SJSA1 (cell line): ENCODE measurements around the gene ELK1. TPM values are rescaled to one million over a fixed set of nuclear protein-coding genes. Genes with fewer than 3 reads are reported as not detected.

ENCODE experiments used
- DNase-seq, 2 experiments: peaks; one replicate each; pipeline ENCODE4 v3.0.0-alpha.2; 2015 to 2020; ENCODE audit warnings: low spot score in 2 of 2, low read depth in 1 of 2
- H3K27ac ChIP-seq: fragments of 250-450 bp; sonication (Bioruptor Pico); 2 replicates; pipeline ENCODE4 v1.5.1; 2020; ENCODE audit warnings: mild to moderate bottlenecking, moderate library complexity
- H3K27me3 ChIP-seq: fragments of 250-450 bp; sonication (Bioruptor Pico); replicated peaks from 2 replicates; pipeline ENCODE4 v1.5.1; 2020; ENCODE audit warnings: mild to moderate bottlenecking, moderate library complexity
- H3K36me3 ChIP-seq: fragments of 250-450 bp; sonication (Bioruptor Pico); 2 replicates; pipeline ENCODE4 v1.5.1; 2020; ENCODE audit warnings: mild to moderate bottlenecking
- H3K4me1 ChIP-seq: fragments of 250-450 bp; sonication (Bioruptor Pico); replicated peaks from 2 replicates; pipeline ENCODE4 v1.6.1; 2021; ENCODE audit warnings: mild to moderate bottlenecking
- H3K4me3 ChIP-seq: fragments of 250-450 bp; sonication (Bioruptor Pico); 2 replicates; pipeline ENCODE4 v1.5.1; 2020; ENCODE audit warnings: mild to moderate bottlenecking
- H3K9me3 ChIP-seq: fragments of 250-450 bp; sonication (Bioruptor Pico); replicated peaks from 2 replicates; pipeline ENCODE4 v1.5.1; 2020; ENCODE audit warnings: mild to moderate bottlenecking
- total RNA-seq: library from RNA; depleted of rRNA; stranded (reverse); fragments of >200 nt; shearing (Covaris generic); gene quantifications from 2 replicates; pipeline ENCODE4 v1.2.3, GENCODE V29; 2014; rRNA removed

ELK1 gene
- total RNA-seq, 1 experiment from 2014 or later, result 32.6 TPM

DNA sequence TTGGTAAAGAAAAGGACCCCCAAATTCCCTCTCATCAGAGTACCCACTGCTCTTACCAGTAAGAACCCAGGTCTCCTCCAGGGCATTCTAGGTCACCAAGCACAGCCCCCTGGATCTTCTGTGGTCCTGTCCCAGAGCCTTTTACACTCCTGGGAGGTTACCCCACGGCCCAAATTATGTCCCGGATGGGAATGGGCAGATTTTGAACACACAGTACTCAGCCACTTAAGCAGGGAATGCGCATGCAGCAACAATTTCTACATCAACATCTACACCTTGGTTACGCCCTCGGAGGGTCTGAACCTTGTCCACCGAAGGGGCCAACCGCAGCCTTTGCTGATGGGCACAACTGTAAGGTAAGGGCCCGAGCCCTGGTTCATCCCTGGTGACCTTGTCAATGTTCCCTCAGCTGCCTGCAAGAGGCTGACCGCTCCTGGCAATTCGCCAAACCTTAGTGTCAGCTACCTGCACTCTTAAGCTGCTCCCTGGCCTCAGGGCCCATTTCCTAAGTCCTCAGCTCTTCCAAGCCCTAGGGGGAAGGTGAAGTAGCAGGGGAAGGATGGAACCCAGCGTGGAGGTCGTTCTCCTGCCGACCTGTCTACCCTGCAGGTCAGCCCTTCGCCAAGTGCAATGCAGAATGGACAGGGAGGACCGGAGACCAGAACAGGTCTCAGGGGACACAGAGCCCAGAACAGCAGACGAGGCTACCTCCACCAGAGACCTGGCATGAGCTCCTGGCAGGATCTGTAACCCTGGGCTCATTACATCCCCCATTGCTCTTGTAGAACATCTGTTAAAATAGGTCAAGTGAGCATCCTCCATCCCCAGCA is 62.2 kb downstream of the ELK1 start:
- H3K4me3 ChIP-seq, result no peak overlapping the region
- no peak overlapping the region for H3K27ac ChIP-seq
- peaks cover 21% of the 10 kb centered on the region for H3K36me3 ChIP-seq
- H3K9me3 ChIP-seq, result no peaks in the 10 kb centered on the region
- no peak for DNase-seq
- H3K4me1 ChIP-seq, result peaks cover 3% of the 10 kb centered on the region; the same call in 1 of the 2 replicates
- H3K27me3 ChIP-seq, result no peaks in the 10 kb centered on the region

- H3K4me3 ChIP-seq, result no peak overlapping the region
- H3K36me3 ChIP-seq, result peaks cover 21% of the 10 kb centered on the region
- no peak overlapping the region for H3K27ac ChIP-seq
- no peaks in the 10 kb centered on the region for H3K27me3 ChIP-seq
- H3K4me1 ChIP-seq, result peaks cover 3% of the 10 kb centered on the region; the same call in 1 of the 2 replicates
- DNase-seq, result no peak
- no peaks in the 10 kb centered on the region for H3K9me3 ChIP-seq
Observed at GRCh38 chrX:47587091-47587891, 63.1 kb downstream of the ELK1 start.

DNA sequence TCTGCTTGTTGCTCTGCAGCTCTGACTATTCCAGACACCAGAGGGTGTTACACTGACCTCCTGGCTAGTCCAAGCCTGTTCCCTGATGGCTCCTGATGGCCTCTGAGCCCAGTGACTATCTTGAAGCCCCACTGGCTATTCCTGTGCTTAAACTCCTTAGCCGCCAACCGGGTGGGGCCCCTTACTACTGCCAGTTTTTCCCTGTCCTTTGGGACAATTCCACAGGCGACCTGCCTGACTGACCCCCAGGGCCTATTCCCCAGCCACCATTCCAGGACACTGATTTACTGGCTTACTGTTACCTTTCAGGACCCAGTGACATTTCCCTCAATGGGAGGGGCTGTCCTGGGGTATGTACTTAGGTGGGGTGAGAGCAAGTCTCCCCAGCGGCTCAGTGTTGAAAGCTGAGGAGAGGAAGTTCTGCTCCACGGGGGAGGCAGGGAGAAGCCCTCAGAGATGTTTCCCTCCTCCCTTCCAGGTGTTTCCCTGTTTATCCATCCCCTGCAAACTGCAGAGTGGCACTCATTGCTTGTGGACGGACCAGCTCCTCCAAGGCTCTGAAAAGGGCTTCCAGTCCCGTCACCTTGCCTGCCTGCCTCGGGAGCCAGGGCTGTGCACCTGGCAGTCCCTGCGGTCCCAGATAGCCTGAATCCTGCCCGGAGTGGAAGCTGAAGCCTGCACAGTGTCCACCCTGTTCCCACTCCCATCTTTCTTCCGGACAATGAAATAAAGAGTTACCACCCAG is 64.1 kb downstream of the ELK1 start:
- peaks cover 10% of the 10 kb centered on the region for H3K4me1 ChIP-seq
- H3K27ac ChIP-seq, result no peak overlapping the region
- no peak overlapping the region for H3K4me3 ChIP-seq
- no peak for DNase-seq
- H3K27me3 ChIP-seq, result no peaks in the 10 kb centered on the region
- no peaks in the 10 kb centered on the region for H3K9me3 ChIP-seq
- peaks cover 21% of the 10 kb centered on the region for H3K36me3 ChIP-seq

Other genes starting within 250 kb of the ELK1 start
- 3.1 and 6.5 TPM in 2 replicates for gene ZNF41, start 167.3 kb downstream of the ELK1 start, total RNA-seq
- gene ARAF, start 89.4 kb downstream of the ELK1 start, total RNA-seq, result 29.8 and 30.1 TPM in 2 replicates
- 245 and 330 TPM in 2 replicates for gene TIMP1, start 68.1 kb downstream of the ELK1 start, total RNA-seq
- 0.53 and 1.5 TPM in 2 replicates for gene SYN1, start 30.7 kb downstream of the ELK1 start, total RNA-seq
- gene CFP, start 20.6 kb downstream of the ELK1 start, total RNA-seq, result 0.66 TPM in 1 of 2 replicates, not detected in the other
- gene UXT, start 8.6 kb upstream of the ELK1 start, total RNA-seq, result 97.5 and 197 TPM in 2 replicates
- gene ZNF81, start 186.3 kb upstream of the ELK1 start, total RNA-seq, result 6.4 and 18.3 TPM in 2 replicates